Prostate gland (tissue), 2 donors: ENCODE data around the gene HOXA4.

Experiments
- POLR2A ChIP-seq: fragments of 450-650 bp; IDR thresholded peaks from one replicate; pipeline ENCODE4 v1.6.1; 2016; ENCODE audit warnings: antibody characterized with exemption, mild to moderate bottlenecking
- POLR2AphosphoS5 ChIP-seq: sonication (generic); formaldehyde crosslinking; IDR thresholded peaks from one replicate; pipeline ENCODE4 v1.6.1; 2017; ENCODE audit warnings: antibody characterized with exemption
- TF ChIP-seq, protein P1 (sequence below), 4 experiments: fragments of 200-600 bp in 2 of 4; fragments of 450-650 bp in 2 of 4; sonication (generic) in 2 of 4; IDR thresholded peaks; 1 replicate in 3 of 4; 2 replicates in 1 of 4; pipeline ENCODE4 v1.5.1; 2016 to 2019; ENCODE audit warnings: antibody characterized with exemption in 4 of 4, mild to moderate bottlenecking in 2 of 4, moderate library complexity in 2 of 4

DNA sequence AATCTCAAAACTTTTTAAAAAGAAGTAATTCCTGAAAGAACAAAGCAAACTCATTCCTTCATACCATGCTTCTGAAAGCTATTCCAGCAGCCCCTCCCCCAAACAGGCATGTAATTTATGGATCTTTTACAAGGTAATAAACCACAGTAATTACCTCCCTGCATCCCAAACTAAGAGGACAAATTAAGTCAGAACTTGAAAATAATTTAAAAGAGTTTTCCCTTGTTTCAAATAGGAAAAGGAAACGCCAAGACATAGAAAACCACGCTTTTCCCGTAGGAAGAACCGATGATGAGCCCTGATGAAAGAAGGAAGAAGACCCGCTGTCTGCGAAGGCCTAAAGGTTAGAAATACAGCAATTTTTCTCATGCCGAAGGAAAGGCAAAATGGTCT is 8.9 kb downstream of the HOXA4 start:
- no peak for TF ChIP-seq POLR2AphosphoS5
- TF ChIP-seq, protein P1, sequence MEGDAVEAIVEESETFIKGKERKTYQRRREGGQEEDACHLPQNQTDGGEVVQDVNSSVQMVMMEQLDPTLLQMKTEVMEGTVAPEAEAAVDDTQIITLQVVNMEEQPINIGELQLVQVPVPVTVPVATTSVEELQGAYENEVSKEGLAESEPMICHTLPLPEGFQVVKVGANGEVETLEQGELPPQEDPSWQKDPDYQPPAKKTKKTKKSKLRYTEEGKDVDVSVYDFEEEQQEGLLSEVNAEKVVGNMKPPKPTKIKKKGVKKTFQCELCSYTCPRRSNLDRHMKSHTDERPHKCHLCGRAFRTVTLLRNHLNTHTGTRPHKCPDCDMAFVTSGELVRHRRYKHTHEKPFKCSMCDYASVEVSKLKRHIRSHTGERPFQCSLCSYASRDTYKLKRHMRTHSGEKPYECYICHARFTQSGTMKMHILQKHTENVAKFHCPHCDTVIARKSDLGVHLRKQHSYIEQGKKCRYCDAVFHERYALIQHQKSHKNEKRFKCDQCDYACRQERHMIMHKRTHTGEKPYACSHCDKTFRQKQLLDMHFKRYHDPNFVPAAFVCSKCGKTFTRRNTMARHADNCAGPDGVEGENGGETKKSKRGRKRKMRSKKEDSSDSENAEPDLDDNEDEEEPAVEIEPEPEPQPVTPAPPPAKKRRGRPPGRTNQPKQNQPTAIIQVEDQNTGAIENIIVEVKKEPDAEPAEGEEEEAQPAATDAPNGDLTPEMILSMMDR (IDR thresholded peaks at IDR 0.05): no peak
- TF ChIP-seq POLR2A: no peak
